C1 segment of cervical spinal cord (tissue), 14 donors: ENCODE results near the gene CRYAA.

ENCODE experiments used
- DNase-seq, 14 donors: peaks; one replicate each; lab custom pipeline; 2025; lab: John Stamatoyannopoulos, UW

Gene CRYAA

GRCh38 chr21:43201491-43201890 is 32.7 kb downstream of the CRYAA start:
- no peak for DNase-seq

- no peak for DNase-seq
Observed at GRCh38 chr21:43203591-43203990, 34.8 kb downstream of the CRYAA start.

DNA sequence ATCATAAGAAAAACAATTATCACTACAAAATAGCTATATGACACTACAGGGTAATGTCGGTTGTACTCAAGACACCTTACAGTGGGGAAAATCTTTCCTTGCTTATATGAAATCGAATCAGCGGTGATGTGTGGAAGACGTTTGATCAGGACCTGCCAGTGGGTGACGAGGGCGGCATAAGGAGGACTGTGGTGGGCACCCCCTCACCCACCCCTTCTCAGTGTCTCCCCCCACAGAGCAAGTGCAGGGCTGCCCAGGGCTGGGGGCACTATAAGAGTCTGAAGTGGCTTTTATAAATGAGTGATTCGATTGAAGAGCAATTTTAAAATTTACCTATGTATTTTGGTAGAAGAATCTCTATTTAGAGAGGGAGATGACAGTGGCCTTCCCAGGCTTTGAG is 35.8 kb downstream of the CRYAA start:
- DNase-seq = no peak

GRCh38 chr21:43206231-43207042 is 37.6 kb downstream of the CRYAA start:
- DNase-seq = no peak

GRCh38 chr21:43207043-43207315 is 38.2 kb downstream of the CRYAA start:
- no peak for DNase-seq

DNA sequence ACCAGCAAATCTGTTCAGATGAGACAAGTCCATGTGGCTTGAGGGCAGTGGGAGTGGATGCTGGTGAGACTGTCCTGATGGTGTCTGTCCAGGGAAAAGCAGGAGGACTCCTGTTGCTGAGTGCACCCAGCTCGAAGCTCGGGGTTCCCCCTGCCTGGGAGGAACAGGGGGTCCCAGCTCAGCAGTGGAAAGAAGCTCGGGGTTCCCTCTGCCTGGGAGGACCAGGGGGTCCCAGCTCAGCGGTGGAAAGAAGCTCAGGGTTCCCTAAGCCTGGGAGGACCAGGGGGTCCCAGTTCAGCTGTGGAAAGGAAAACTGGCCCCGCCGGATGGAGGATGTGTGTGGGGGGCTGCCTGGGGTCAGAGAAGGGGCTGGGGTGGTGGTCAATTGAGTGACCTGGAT is 39.1 kb downstream of the CRYAA start:
- no peak for DNase-seq

DNA sequence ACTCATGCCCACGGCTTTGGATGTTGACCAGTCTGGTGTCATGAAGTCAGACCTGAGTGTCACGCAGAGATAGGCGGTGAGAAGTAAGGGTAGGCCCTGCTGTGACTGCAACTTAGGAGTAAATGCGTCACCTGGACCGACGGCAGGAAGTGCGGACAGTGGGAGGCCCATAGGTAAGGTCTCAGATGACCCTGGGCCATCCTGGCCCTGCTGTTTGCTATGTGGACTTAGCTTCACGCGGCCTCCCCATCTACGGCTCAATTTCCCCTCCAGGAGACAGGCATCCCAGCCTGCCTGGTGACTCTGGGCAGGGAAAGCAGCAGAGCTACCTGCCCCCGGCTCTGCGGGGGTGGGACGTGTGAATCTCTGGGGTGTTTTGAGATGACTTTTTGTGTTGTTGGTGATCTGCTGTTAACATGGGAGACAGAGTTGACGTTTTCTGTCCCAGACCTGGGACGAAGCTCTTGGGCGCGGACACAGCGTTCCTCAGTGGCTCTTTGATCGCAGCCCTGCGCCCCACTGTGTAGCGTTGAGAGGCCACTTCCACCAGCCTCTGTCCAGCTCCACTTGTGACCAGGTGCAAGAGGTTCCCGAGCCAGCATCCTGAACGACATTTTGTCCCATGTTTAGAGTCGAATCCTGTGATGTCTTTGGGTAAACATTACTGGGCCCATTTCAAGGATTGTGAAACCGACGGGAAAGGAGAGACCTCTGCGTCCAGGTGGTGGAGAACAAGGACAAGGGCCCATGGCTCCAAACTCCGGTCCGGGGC is 39.9 kb downstream of the CRYAA start:
- no peak for DNase-seq

DNA sequence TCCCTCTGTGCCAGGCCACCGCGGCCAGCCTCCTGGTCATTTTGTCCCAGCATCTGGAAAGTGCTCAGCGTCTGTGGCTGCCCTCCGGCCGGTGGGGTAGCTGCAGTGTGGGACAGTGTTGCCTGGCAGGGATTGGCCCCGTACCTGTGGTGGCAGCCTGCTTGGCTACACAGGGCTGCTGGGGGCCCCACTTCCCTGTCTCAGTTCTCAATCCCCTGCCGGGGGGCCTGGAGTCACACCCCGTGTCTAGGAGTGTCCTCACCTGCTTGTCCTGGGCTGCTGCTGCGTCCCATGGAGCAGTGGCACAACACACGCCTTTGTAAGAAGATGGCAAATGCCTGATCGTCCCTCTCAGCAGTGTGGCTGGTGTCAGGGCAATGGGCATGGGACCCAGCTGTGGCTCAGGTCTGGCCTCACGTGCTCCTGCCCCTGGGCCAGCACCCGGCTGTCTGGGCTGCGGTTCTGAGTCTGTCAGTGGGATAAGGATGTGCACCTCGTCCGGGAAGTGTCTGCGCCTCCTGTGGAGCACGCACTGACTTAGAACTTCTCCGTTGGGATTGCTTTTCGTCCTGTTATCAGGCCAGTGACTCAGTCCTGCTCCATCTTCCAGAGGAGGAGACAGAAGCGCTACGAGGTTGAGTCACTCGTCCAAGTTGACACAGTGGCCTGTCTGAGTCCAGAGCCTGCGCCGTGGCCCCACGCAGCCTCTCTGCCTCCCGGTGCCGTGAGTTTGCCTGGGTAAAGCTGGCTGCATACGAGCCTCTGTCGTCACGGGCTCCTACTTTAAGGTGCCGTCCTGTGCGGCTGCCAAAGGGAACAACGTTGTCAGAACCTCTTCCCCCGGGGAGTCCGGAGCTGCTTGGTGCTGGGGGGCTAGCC is 41.0 kb downstream of the CRYAA start:
- no peak for DNase-seq

DNA sequence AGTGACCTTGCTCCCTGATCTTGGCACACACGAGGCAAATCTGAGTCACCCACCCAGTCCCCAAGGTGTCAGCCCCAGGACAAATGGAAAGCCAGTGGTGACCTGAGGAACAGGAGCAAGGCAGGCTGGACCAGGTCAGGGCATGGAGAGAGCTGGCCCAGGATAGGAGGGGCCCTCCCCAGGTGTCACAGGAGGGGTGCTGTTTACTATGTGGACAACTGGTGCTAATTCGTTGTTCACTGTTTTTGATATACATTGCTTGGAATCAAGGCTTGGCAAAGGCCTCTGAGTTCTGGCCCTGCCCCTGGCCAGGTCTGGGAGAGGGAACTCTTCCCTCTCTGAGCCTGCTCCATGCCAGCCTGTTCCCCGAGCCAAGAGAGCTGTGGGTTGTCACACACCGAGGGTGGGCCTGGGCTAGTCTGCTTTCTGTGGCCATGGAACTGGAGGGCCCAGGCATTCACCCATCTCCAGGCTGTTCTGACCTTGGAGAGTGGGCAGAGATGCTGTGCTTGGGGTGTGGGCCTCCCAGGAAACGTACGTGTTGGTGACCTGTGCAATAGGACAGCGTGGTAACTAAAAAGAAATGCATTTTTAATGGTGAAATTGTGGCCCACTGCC is 41.8 kb downstream of the CRYAA start:
- no peak for DNase-seq

GRCh38 chr21:43211072-43211759 is 42.4 kb downstream of the CRYAA start:
- no peak for DNase-seq

DNA sequence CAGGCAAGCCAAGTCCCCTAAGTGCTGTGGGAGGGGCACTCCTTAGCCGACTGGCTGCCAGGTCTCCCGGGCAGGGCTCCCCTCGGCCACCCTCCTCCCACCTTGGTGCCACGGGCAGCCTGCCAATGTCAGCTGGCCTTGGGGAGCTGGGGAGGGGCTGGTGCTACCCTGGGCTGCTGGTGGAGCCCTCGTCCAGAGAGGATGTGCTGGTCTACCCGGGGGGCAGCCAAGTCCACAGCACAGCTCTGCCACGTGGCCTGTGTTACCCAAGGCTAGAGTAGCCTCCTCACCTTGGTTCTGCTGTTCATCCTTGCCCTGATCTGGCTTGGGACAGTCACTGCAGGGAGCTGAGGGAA is 42.9 kb downstream of the CRYAA start:
- no peak for DNase-seq
